ENCODE results near the gene RBMS1.

RBMS1 gene

GRCh38 chr2:160356485-160356884 is 137.1 kb downstream of the RBMS1 start:
- DNase-seq = no peak

GRCh38 chr2:160355080-160355479 is 138.5 kb downstream of the RBMS1 start:
- DNase-seq = no peak

- no peak for DNase-seq
Measured at GRCh38 chr2:160354677-160355076, 138.9 kb downstream of the RBMS1 start.

GRCh38 chr2:160353813-160354212 is 139.8 kb downstream of the RBMS1 start:
- no peak for DNase-seq

GRCh38 chr2:160353166-160353565 is 140.4 kb downstream of the RBMS1 start:
- peak; percentile 52 for DNase-seq

GRCh38 chr2:160352500-160352899 is 141.1 kb downstream of the RBMS1 start:
- DNase-seq = no peak

- no peak for DNase-seq
Measured at GRCh38 chr2:160351956-160352355, 141.7 kb downstream of the RBMS1 start.

GRCh38 chr2:160349306-160349705 is 144.3 kb downstream of the RBMS1 start:
- DNase-seq = no peak

- no peak for DNase-seq
Measured at GRCh38 chr2:160347269-160347863, 146.2 kb downstream of the RBMS1 start.

- DNase-seq = no peak
Measured at GRCh38 chr2:160345071-160345764, 148.4 kb downstream of the RBMS1 start.

- no peak for DNase-seq
Measured at GRCh38 chr2:160343404-160343803, 150.2 kb downstream of the RBMS1 start.

- DNase-seq = no peak
Measured at GRCh38 chr2:160339726-160340125, 153.9 kb downstream of the RBMS1 start.

- DNase-seq = no peak
Measured at GRCh38 chr2:160338901-160339685, 154.5 kb downstream of the RBMS1 start.

GRCh38 chr2:160337728-160338127 is 155.9 kb downstream of the RBMS1 start:
- no peak for DNase-seq

GRCh38 chr2:160336635-160337034 is 157.0 kb downstream of the RBMS1 start:
- no peak for DNase-seq

GRCh38 chr2:160336105-160336504 is 157.5 kb downstream of the RBMS1 start:
- DNase-seq = no peak

- no peak for DNase-seq
Measured at GRCh38 chr2:160335441-160335840, 158.2 kb downstream of the RBMS1 start.

- peak; percentile 44 for DNase-seq
Measured at GRCh38 chr2:160334028-160334741, 159.4 kb downstream of the RBMS1 start.

GRCh38 chr2:160333324-160334027 is 160.1 kb downstream of the RBMS1 start:
- no peak for DNase-seq

GRCh38 chr2:160332318-160332717 is 161.3 kb downstream of the RBMS1 start:
- DNase-seq = peak; percentile 31

- no peak for DNase-seq
Measured at GRCh38 chr2:160331258-160332025, 162.2 kb downstream of the RBMS1 start.

Data from CD4-positive, alpha-beta T cell treated with Interleukin-6 for 4 hours (primary cell).